Right lobe of liver (tissue), 4 donors: Measurements from ENCODE around the gene CRACDL.

Experiments used
- CTCF ChIP-seq, 4 donors: fragments of 200-600 bp in 3 of 4; fragments of 450-650 bp in 1 of 4; IDR thresholded peaks; one replicate each; pipeline versions ENCODE4 v1.5.1 to v1.8.0; 2016 to 2022; ENCODE audit warnings: antibody characterized with exemption in 4 of 4, mild to moderate bottlenecking in 2 of 4
- POLR2A ChIP-seq: fragments of 450-650 bp; IDR thresholded peaks from one replicate; pipeline ENCODE4 v1.6.1; 2017; ENCODE audit warnings: antibody characterized with exemption, mild to moderate bottlenecking
- donor health status: DM: no; HTN: no; CAD: no.
- donor health status: DM: no; HTN: no; CAD: no.
- donor health status: DM: no; HTN: yes; CAD: no.

GRCh38 chr2:98807221-98807620 lies 128.8 kb downstream of the CRACDL start:
- no peak for TF ChIP-seq POLR2A
- no peak for TF ChIP-seq CTCF (IDR thresholded peaks at IDR 0.05)
